Vagina (tissue), 2 donors: ENCODE measurements around the gene SLC9A1.

Experiments used
- POLR2A ChIP-seq, 2 donors: fragments of 450-650 bp; IDR thresholded peaks; one replicate each; pipeline ENCODE4 v1.6.1; 2017; ENCODE audit warnings: antibody characterized with exemption in 2 of 2, mild to moderate bottlenecking in 2 of 2, moderate library complexity in 2 of 2
- POLR2AphosphoS5 ChIP-seq, 2 donors: sonication (generic); formaldehyde crosslinking; IDR thresholded peaks; one replicate each; pipeline ENCODE4 v1.9.0; 2017; ENCODE audit warnings: antibody characterized with exemption in 2 of 2, mild to moderate bottlenecking in 2 of 2, low read depth in 1 of 2; ENCODE audit not compliant: insufficient read depth in 1 of 2
- TF ChIP-seq, protein P1 (sequence below), 3 experiments: fragments of 450-650 bp in 2 of 3; fragments of 200-600 bp in 1 of 3; sonication (generic) in 1 of 3; IDR thresholded peaks; one replicate each; pipeline ENCODE4 v1.5.1; 2017 to 2019; ENCODE audit warnings: antibody characterized with exemption in 3 of 3, mild to moderate bottlenecking in 2 of 3, moderate library complexity in 2 of 3

DNA sequence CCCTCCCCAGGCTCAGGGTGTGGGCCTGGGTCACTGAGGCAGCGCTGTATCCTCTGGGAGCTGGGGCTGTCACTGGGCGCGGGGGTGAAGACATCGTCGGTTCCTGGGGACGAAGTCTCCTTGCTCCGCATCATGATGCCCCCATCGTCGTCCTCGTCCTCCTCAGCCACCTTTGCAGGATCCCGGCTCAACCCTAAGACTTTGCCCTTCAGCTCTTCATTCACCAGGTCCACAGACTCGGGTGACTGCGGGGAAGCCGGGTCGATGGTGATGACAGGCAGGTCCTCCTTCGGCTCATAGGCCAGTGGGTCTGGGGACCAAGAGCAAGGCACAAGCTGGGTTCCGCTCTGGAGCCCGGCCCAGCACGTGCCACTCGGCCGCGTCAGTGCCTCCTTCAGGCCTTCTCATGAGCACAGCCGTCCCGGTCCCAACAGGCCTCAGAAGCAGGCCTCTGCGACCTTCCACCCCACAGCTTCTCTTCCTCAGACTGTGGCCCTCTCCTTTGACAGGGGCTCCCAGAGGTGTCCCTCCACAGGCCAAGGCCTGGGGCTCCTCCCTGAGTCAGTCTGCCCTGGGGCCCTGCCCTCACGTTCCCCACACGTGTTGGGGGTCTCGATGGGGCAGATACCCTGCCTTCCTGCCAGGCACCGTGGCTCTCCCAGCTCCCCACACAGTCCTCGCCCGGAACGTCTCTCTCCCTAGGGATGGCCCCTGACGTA, 54.4 kb downstream of the SLC9A1 start:
- TF ChIP-seq, protein P1, sequence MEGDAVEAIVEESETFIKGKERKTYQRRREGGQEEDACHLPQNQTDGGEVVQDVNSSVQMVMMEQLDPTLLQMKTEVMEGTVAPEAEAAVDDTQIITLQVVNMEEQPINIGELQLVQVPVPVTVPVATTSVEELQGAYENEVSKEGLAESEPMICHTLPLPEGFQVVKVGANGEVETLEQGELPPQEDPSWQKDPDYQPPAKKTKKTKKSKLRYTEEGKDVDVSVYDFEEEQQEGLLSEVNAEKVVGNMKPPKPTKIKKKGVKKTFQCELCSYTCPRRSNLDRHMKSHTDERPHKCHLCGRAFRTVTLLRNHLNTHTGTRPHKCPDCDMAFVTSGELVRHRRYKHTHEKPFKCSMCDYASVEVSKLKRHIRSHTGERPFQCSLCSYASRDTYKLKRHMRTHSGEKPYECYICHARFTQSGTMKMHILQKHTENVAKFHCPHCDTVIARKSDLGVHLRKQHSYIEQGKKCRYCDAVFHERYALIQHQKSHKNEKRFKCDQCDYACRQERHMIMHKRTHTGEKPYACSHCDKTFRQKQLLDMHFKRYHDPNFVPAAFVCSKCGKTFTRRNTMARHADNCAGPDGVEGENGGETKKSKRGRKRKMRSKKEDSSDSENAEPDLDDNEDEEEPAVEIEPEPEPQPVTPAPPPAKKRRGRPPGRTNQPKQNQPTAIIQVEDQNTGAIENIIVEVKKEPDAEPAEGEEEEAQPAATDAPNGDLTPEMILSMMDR (IDR thresholded peaks at IDR 0.05) = no peak
- TF ChIP-seq POLR2AphosphoS5 (IDR thresholded peaks at IDR 0.05; ENCODE audit: insufficient read depth in 1 of 2, low read depth in 1 of 2) (no peak), POLR2A (IDR thresholded peaks at IDR 0.05) (no peak)
